Osteocyte (in vitro differentiated cells): ENCODE results near the gene CNTN1. TPM values are rescaled to one million over a fixed set of nuclear protein-coding genes. Genes with fewer than 3 reads are reported as not detected.
A peak's percentile ranks its signal among the peaks of the same experiment; 100 is the strongest.

ENCODE experiments used
- DNase-seq: peaks from one replicate; pipeline ENCODE4 v3.0.0; 2021; ENCODE audit warnings: mixed read lengths; ENCODE audit not compliant: unreplicated experiment; ENCODE audit errors: extremely low spot score
- H3K27ac Mint-ChIP-seq: one replicate; pipeline ENCODE4 v1.8.0; 2021; ENCODE audit warnings: mild to moderate bottlenecking, mixed read lengths; ENCODE audit not compliant: unreplicated experiment
- H3K27me3 Mint-ChIP-seq: one replicate; pipeline ENCODE4 v1.8.0; 2021; ENCODE audit warnings: mixed read lengths; ENCODE audit not compliant: unreplicated experiment
- H3K36me3 Mint-ChIP-seq: one replicate; pipeline ENCODE4 v1.8.0; 2021; ENCODE audit warnings: mixed read lengths; ENCODE audit not compliant: unreplicated experiment
- H3K4me1 Mint-ChIP-seq: one replicate; pipeline ENCODE4 v1.8.0; 2021; ENCODE audit warnings: mixed read lengths; ENCODE audit not compliant: unreplicated experiment
- H3K4me3 Mint-ChIP-seq: one replicate; pipeline ENCODE4 v1.8.0; 2021; ENCODE audit warnings: mild to moderate bottlenecking, moderate library complexity, mixed read lengths; ENCODE audit not compliant: unreplicated experiment
- H3K9me3 Mint-ChIP-seq: one replicate; pipeline ENCODE4 v1.8.0; 2021; ENCODE audit warnings: mixed read lengths; ENCODE audit not compliant: unreplicated experiment
- CTCF ChIP-seq: fragments of 200-600 bp; sonication (generic); IDR thresholded peaks from 2 replicates; pipeline ENCODE4 v1.5.0; 2021; ENCODE audit warnings: antibody characterized with exemption, mild to moderate bottlenecking, moderate library complexity
- total RNA-seq: library from RNA; stranded (reverse); gene quantifications from 2 replicates; pipeline ENCODE4 v1.2.1, GENCODE V29; 2021

The CNTN1 gene
- total RNA-seq, 1 donor from 2014 or later: 1.8 TPM

GRCh38 chr12:41026151-41026550, 333.9 kb downstream of the CNTN1 start:
- Mint-ChIP-seq H3K4me3 (no peak overlapping the region), H3K4me1 (no peaks in the 10 kb centered on the region), H3K27ac (no peak overlapping the region), H3K27me3 (peaks cover 10% of the 10 kb centered on the region), H3K36me3 (no peaks in the 10 kb centered on the region), H3K9me3 (no peaks in the 10 kb centered on the region)
- no peak for TF ChIP-seq CTCF
- no peak for DNase-seq

- DNase-seq: no peak
Measured at GRCh38 chr12:41032386-41032785, 340.1 kb downstream of the CNTN1 start.

GRCh38 chr12:41034686-41035085, 342.4 kb downstream of the CNTN1 start:
- H3K27me3 Mint-ChIP-seq: peaks cover 4% of the 10 kb centered on the region
- no peak overlapping the region for H3K4me3 Mint-ChIP-seq
- no peak overlapping the region for H3K27ac Mint-ChIP-seq
- no peak for DNase-seq
- H3K9me3 Mint-ChIP-seq: peaks cover 3% of the 10 kb centered on the region
- no peaks in the 10 kb centered on the region for H3K36me3 Mint-ChIP-seq
- TF ChIP-seq CTCF: no peak
- H3K4me1 Mint-ChIP-seq: peaks cover 5% of the 10 kb centered on the region

More at GRCh38 chr12:41032386-41032785, 340.1 kb downstream of the CNTN1 start:
- Mint-ChIP-seq H3K9me3 (no peaks in the 10 kb centered on the region), H3K27ac (no peak overlapping the region), H3K36me3 (no peaks in the 10 kb centered on the region), H3K4me1 (peaks cover 5% of the 10 kb centered on the region), H3K27me3 (no peaks in the 10 kb centered on the region), H3K4me3 (no peak overlapping the region)
- TF ChIP-seq CTCF: no peak

GRCh38 chr12:41039461-41039860, 347.2 kb downstream of the CNTN1 start:
- Mint-ChIP-seq H3K9me3 (peaks cover 7% of the 10 kb centered on the region), H3K36me3 (no peaks in the 10 kb centered on the region), H3K27me3 (peaks cover 4% of the 10 kb centered on the region), H3K4me3 (no peak overlapping the region), H3K27ac (no peak overlapping the region), H3K4me1 (no peaks in the 10 kb centered on the region)
- no peak for TF ChIP-seq CTCF
- DNase-seq: no peak

GRCh38 chr12:41045509-41045908, 353.3 kb downstream of the CNTN1 start:
- no peak overlapping the region for H3K4me3 Mint-ChIP-seq
- H3K9me3 Mint-ChIP-seq: no peaks in the 10 kb centered on the region
- peaks cover 11% of the 10 kb centered on the region for H3K4me1 Mint-ChIP-seq
- no peak for TF ChIP-seq CTCF
- H3K27me3 Mint-ChIP-seq: no peaks in the 10 kb centered on the region
- DNase-seq: no peak
- no peaks in the 10 kb centered on the region for H3K36me3 Mint-ChIP-seq
- peak overlapping the region; percentile 56 for H3K27ac Mint-ChIP-seq
